ENCODE data around the gene PCDH9.

PCDH9 gene

DNA sequence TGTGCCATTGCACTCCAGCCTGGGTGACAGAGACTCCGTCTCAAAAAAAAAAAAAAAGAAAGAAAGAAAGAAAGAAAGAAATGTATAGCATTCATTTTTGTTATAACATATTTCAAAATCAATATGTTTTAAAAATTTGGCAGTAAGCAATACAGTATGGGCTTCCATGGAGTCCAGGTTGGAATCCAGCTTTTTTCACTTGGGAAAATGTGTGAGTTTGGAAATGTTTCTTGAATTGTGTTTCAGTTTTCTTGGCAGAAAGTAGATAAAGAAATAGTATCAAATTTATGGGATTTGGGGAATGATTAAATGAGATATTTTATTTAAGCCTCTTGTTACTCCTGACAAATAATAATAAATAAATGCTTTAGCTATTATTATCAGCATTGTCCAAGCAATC is 225.6 kb downstream of the PCDH9 start:
- H3K27ac Mint-ChIP-seq = no peak overlapping the region
- no peaks in the 10 kb centered on the region for H3K9me3 Mint-ChIP-seq
- H3K27me3 Mint-ChIP-seq (ENCODE audit: low read depth) = no peaks in the 10 kb centered on the region
- H3K36me3 Mint-ChIP-seq (ENCODE audit: low read depth) = no peaks in the 10 kb centered on the region
- H3K4me3 Mint-ChIP-seq = no peak overlapping the region
- no peaks in the 10 kb centered on the region for H3K4me1 Mint-ChIP-seq (ENCODE audit: low read depth)

DNA sequence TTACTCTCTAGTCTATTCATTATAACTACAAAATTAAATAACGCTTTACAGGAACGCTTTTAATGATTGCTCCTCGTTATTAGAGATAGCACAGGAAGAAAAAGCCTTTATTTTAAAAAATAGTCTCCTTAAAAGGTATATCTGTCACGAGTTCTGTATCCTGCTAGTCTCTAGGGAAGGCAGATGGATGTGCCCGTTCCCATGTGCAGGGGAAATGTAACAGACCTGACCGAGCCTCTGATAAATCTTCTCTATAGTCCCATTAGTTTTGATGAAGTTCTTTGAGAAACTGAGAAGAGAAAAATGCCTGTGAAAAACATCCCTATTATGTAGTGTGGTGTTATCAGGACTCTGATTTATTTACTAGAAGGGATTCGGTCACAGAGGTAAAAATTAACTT is 226.4 kb downstream of the PCDH9 start:
- no peaks in the 10 kb centered on the region for H3K9me3 Mint-ChIP-seq
- H3K4me1 Mint-ChIP-seq (ENCODE audit: low read depth) = no peaks in the 10 kb centered on the region
- H3K27me3 Mint-ChIP-seq (ENCODE audit: low read depth) = no peaks in the 10 kb centered on the region
- H3K36me3 Mint-ChIP-seq (ENCODE audit: low read depth) = no peaks in the 10 kb centered on the region
- H3K4me3 Mint-ChIP-seq = no peak overlapping the region
- H3K27ac Mint-ChIP-seq = no peak overlapping the region

DNA sequence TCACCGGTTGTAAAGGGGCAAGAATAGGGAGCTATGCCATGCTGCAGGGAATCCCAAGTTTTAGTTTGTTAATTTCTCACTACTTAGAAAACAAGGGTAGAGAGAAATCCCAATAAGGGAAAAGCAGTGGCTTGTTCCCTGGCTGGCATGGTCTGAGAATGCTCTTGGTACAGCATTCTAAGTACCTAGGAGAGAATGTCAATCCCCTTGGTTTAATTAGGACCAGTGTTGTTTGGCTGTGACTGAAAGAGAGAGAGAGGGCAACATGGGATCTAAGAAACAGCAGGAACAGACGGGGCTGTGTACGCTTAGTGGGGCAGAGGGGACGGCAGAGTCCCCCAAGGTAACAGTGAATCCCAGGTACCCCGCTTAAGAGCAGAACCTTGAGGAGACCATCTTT is 228.8 kb downstream of the PCDH9 start:
- Mint-ChIP-seq H3K27ac (no peak overlapping the region), H3K4me3 (no peak overlapping the region), H3K4me1 (ENCODE audit: low read depth) (no peaks in the 10 kb centered on the region), H3K27me3 (ENCODE audit: low read depth) (no peaks in the 10 kb centered on the region), H3K36me3 (ENCODE audit: low read depth) (no peaks in the 10 kb centered on the region), H3K9me3 (no peaks in the 10 kb centered on the region)

DNA sequence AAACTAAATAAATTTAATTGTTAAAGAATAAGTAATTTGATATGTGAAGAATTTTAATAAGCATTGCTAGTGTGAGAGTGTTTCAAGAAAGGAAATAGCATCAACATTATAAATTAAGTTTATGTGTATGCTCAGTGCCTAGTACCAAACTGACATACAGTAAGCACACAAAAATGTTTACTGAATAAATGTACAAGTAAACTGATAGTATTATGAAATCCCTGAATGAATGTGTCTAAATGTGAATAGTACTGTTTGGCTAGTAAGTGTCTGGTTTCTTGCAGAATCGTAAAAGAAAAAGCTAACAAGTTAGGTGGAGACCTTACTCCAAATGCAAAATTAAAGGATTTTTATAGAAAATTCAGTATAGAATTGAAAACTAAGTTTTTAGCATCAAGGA is 233.6 kb downstream of the PCDH9 start:
- Mint-ChIP-seq H3K27me3 (ENCODE audit: low read depth) (no peaks in the 10 kb centered on the region), H3K27ac (no peak overlapping the region), H3K4me3 (no peak overlapping the region), H3K4me1 (ENCODE audit: low read depth) (no peaks in the 10 kb centered on the region), H3K36me3 (ENCODE audit: low read depth) (no peaks in the 10 kb centered on the region), H3K9me3 (no peaks in the 10 kb centered on the region)

DNA sequence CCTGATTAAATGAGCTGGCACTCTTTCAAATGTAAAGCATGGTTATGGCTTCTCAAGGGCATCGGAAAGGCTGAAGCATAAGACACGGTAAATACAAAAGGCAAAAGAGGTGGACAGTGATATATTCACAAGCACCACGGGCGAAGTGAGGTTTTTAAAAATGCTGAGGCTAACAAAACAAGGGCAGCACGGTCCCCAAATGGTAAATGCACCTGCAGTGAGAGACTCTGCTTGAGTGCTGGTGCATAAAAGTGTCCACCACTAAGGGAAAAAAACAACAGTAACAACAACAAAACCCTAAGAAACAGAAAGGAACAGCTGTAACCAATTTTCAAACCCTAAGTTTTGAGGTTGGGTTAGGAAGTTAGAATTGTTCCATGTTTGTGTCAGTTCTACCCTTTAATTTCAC is 234.9 kb downstream of the PCDH9 start:
- Mint-ChIP-seq H3K4me3 (no peak overlapping the region), H3K4me1 (ENCODE audit: low read depth) (no peaks in the 10 kb centered on the region), H3K9me3 (no peaks in the 10 kb centered on the region), H3K36me3 (ENCODE audit: low read depth) (no peaks in the 10 kb centered on the region), H3K27me3 (ENCODE audit: low read depth) (no peaks in the 10 kb centered on the region), H3K27ac (no peak overlapping the region)

DNA sequence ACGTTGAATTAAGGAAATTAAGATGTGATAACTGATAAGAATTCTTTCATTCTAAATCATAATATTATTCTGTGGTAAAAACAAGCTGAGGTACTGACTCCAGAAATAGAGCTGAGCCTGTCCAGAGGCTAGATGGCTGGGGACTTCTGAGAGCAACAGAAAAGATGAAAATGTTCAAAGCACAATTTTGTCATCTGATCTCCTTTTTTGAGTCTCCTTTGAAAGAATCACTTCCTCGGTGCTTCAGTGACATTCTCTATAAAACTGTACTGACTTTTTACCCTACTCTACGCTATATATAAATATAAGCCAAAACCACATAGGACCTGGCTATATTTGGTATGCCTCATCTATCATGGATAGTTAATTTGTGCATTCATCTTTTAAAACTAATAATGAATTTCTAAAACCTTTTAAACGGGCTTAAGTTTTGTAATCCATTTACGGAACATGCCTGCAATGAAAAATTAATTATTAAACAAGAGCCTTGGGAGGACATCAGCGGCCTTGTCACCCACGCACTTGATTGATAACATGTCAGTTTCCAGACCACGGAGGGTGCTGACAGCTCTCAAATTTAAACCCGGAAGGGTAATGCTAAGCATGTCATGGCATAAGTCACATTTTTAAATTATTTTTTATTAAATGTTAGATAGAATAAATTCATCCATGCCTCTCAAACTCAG is 235.5 kb downstream of the PCDH9 start:
- Mint-ChIP-seq H3K4me3 (no peak overlapping the region), H3K36me3 (ENCODE audit: low read depth) (no peaks in the 10 kb centered on the region), H3K4me1 (ENCODE audit: low read depth) (no peaks in the 10 kb centered on the region), H3K27me3 (ENCODE audit: low read depth) (no peaks in the 10 kb centered on the region), H3K9me3 (no peaks in the 10 kb centered on the region), H3K27ac (no peak overlapping the region)

DNA sequence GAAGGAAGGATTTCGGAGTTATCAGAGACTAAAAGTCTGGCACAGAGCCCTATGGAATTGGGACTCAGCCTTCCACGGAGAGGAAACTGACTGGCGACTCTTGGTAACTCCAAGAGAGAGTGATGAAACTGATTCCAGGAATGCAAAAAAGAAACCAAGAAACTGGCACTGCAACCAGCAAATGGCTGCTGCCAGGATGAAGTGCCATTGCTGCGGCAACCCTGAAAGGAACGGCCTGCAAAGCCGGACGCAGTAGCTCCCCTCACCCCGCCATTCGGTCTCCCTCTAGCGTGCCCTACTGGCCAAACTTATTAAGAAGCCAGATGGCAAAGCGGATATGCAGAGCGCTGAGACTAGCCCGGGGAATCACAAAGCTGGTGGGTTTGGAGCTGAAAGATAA is 236.0 kb downstream of the PCDH9 start:
- Mint-ChIP-seq H3K27me3 (ENCODE audit: low read depth) (no peaks in the 10 kb centered on the region), H3K36me3 (ENCODE audit: low read depth) (no peaks in the 10 kb centered on the region), H3K27ac (no peak overlapping the region), H3K4me1 (ENCODE audit: low read depth) (no peaks in the 10 kb centered on the region), H3K9me3 (no peaks in the 10 kb centered on the region), H3K4me3 (no peak overlapping the region)

DNA sequence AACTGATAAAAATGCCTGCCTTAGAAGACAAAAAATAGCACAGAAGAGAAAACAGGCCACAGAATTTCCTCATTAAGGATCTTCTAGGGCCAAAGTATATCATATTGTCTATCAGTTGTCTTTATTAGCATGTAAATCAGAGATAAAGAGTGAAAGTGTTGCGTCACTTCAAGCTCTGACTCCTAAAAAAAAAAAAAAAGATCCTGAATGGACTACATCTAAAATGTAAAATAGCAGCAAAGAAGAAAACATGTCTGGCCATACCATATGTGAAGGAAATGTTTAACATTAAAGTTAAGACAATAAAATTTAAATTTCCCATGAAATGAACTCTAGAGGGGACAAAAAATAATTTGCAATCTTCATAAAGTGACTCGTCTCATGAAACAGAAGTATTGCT is 237.4 kb downstream of the PCDH9 start:
- Mint-ChIP-seq H3K27me3 (ENCODE audit: low read depth) (no peaks in the 10 kb centered on the region), H3K36me3 (ENCODE audit: low read depth) (no peaks in the 10 kb centered on the region), H3K27ac (no peak overlapping the region), H3K4me3 (no peak overlapping the region), H3K4me1 (ENCODE audit: low read depth) (no peaks in the 10 kb centered on the region), H3K9me3 (no peaks in the 10 kb centered on the region)

DNA sequence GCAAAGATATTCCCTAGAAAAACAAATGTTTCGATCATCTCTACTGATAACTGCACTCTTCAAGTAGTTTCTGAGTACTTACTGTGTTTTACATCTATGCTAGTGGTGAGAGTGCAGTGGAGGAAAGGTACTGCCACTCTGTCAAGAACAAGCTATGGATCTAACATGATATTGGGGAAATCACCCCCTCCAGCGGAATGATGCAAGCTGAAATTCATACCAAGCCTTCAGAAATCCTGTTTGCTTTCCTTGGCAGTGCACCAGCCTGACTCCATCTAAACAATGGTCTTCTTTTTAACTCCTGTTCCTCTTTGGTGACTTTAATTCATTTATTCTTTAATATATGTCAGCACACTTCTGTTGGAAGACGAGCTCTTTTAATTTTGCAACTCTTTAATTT is 238.0 kb downstream of the PCDH9 start:
- Mint-ChIP-seq H3K4me1 (ENCODE audit: low read depth) (no peaks in the 10 kb centered on the region), H3K27ac (no peak overlapping the region), H3K27me3 (ENCODE audit: low read depth) (no peaks in the 10 kb centered on the region), H3K36me3 (ENCODE audit: low read depth) (no peaks in the 10 kb centered on the region), H3K9me3 (no peaks in the 10 kb centered on the region), H3K4me3 (no peak overlapping the region)

DNA sequence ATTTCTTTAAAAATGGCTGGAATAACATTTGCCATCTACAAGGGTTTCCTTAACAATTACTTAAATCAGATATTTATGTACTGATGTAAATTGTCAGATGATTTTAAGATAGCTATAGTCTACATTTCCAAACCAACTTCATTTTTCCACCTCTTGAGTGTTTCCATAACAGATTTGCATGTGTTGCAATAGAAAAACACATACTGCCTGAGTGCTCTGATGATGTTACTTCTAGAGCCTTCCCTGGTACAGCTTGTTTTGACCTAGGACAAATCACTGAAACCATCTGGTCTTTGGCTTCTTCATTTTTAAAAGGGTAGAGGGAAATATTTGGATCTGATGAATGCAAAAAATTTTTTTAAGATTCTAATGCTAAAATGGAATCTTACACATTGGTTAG is 245.9 kb downstream of the PCDH9 start:
- Mint-ChIP-seq H3K9me3 (no peaks in the 10 kb centered on the region), H3K27ac (no peak overlapping the region), H3K27me3 (ENCODE audit: low read depth) (no peaks in the 10 kb centered on the region), H3K4me3 (no peak overlapping the region), H3K36me3 (ENCODE audit: low read depth) (no peaks in the 10 kb centered on the region), H3K4me1 (ENCODE audit: low read depth) (no peaks in the 10 kb centered on the region)

DNA sequence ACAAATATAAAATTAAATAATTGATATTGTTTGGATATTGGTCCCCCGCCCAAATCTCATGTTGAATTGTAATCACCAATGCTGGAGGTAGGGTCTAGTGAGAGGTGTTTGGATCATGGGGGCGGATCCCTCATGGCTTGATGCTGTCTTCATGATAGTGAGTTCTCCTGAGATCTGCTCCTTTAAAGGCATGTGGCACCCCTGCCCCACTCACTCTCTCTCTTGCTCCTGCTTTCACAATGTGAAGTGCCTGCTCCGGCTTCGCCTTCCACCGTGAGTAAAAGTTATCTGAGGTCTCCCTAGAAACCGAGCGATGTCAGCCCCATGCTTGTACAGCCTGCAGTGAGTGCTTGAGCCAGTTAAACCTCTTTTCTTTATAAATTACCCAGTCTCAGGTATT is 248.2 kb downstream of the PCDH9 start:
- Mint-ChIP-seq H3K9me3 (no peaks in the 10 kb centered on the region), H3K36me3 (ENCODE audit: low read depth) (no peaks in the 10 kb centered on the region), H3K27me3 (ENCODE audit: low read depth) (no peaks in the 10 kb centered on the region), H3K4me1 (ENCODE audit: low read depth) (no peaks in the 10 kb centered on the region), H3K27ac (no peak overlapping the region), H3K4me3 (no peak overlapping the region)

DNA sequence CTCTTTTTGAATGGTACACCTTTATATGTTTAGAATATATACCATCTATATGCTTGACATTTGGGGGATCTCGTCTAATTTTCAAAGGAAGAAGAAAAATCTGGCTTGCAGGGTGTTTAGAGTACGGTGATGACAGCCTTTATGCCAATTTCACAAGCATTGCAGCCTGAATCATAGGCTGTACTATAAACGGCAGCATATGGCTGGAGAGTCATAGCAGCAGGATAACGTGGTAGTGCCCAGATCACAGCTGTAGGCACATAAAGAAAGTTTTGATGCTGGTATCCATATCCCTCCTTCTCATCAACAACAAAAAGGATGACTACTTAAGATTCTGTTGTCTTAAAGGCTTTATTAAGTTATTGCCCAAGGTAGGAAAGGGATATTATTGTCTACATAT is 253.0 kb downstream of the PCDH9 start:
- Mint-ChIP-seq H3K4me3 (no peak overlapping the region), H3K4me1 (ENCODE audit: low read depth) (no peaks in the 10 kb centered on the region), H3K27ac (no peak overlapping the region), H3K27me3 (ENCODE audit: low read depth) (no peaks in the 10 kb centered on the region), H3K9me3 (no peaks in the 10 kb centered on the region), H3K36me3 (ENCODE audit: low read depth) (no peaks in the 10 kb centered on the region)

DNA sequence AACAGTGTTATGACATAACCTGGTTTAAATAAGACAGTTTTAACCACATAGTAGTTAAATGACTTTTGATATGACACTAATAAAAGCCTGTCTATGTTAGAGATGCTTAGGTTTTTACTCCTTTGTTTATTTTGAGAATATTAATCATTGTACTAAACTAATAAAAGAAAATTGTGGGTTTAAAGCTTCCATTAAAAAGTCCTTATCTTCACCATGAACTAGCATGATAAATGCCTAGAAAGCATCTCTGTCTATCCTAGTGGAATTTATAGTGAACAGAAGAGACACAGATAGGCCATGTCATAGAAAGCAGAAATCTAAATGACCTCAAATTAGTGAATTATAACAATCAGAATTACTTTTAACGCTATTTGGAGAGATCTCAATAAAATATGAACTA is 255.2 kb downstream of the PCDH9 start:
- H3K4me3 Mint-ChIP-seq = no peak overlapping the region
- H3K27me3 Mint-ChIP-seq (ENCODE audit: low read depth) = no peaks in the 10 kb centered on the region
- no peak overlapping the region for H3K27ac Mint-ChIP-seq
- H3K4me1 Mint-ChIP-seq (ENCODE audit: low read depth) = no peaks in the 10 kb centered on the region
- no peaks in the 10 kb centered on the region for H3K36me3 Mint-ChIP-seq (ENCODE audit: low read depth)
- H3K9me3 Mint-ChIP-seq = no peaks in the 10 kb centered on the region

DNA sequence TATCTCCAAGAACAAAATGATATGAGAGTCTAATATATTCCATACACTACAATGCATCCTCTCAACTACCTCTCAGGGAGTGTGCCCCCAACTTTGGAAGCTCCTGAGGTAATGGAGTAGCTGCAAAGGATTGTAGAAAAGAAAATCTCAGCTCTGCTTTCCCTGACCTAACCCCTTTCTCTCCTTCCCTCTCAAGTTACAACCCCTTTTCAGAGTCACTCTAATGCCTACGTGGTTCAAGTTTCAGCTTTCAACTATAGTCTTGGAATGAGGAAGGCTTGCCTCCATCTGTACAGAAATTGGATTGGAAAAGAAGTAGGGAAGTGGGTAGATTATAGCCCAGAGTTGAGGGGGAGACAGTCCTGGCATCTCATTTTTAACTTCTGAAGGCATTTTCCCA is 256.0 kb downstream of the PCDH9 start:
- no peaks in the 10 kb centered on the region for H3K4me1 Mint-ChIP-seq (ENCODE audit: low read depth)
- H3K27ac Mint-ChIP-seq = no peak overlapping the region

DNA sequence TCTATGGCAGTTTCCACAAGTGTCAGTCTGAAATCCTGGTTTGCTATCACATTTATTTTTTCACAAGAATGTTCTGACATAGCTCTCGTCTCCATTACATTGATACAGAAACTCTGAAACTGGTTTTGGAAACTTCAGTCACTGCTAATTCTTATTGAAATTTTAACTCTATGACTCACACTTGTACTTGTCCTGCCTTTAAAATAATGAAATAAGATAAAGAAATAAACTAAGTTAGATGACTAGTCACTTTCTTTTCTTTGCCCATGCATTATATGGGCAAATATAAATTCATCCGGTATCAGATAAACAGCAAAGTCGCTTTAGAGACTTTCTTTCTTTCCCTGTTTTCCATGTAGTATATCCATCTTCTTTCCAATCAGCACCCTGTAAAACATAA is 257.5 kb downstream of the PCDH9 start:
- no peaks in the 10 kb centered on the region for H3K4me1 Mint-ChIP-seq (ENCODE audit: low read depth)
- no peaks in the 10 kb centered on the region for H3K9me3 Mint-ChIP-seq
- H3K27me3 Mint-ChIP-seq (ENCODE audit: low read depth) = no peaks in the 10 kb centered on the region
- H3K27ac Mint-ChIP-seq = no peak overlapping the region
- no peaks in the 10 kb centered on the region for H3K36me3 Mint-ChIP-seq (ENCODE audit: low read depth)
- no peak overlapping the region for H3K4me3 Mint-ChIP-seq

More for the DNA sequence above, 256.0 kb downstream of the PCDH9 start:
- no peak overlapping the region for H3K4me3 Mint-ChIP-seq
- H3K36me3 Mint-ChIP-seq (ENCODE audit: low read depth) = no peaks in the 10 kb centered on the region
- H3K27me3 Mint-ChIP-seq (ENCODE audit: low read depth) = no peaks in the 10 kb centered on the region
- H3K9me3 Mint-ChIP-seq = no peaks in the 10 kb centered on the region

DNA sequence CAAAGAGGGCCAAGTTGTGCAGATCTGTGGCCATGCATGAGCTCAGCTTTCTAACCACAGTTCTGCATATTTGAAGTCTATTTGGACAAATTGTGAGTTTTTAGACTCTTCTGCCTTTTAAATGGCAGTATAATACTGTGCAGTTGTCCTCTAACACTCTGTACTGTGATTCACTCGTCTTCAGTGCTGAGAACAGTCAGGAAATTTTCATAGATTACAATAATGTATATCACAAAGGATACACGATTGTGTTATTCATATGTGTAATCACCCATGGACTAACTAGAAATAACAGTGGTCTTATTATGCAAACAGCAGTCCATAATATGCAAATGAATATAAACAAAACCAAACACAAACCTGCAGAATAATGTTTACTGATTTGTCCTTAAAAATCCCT is 259.1 kb downstream of the PCDH9 start:
- H3K9me3 Mint-ChIP-seq = no peaks in the 10 kb centered on the region
- no peaks in the 10 kb centered on the region for H3K4me1 Mint-ChIP-seq (ENCODE audit: low read depth)
- no peak overlapping the region for H3K4me3 Mint-ChIP-seq
- no peaks in the 10 kb centered on the region for H3K36me3 Mint-ChIP-seq (ENCODE audit: low read depth)
- no peaks in the 10 kb centered on the region for H3K27me3 Mint-ChIP-seq (ENCODE audit: low read depth)
- H3K27ac Mint-ChIP-seq = no peak overlapping the region
